ENCODE results near the gene ZFYVE28. TPM values are rescaled to one million over a fixed set of nuclear protein-coding genes. Genes with fewer than 3 reads are reported as not detected.

Gene ZFYVE28
- total RNA-seq, 1 donor from 2014 or later = 5.9 TPM

- intact Hi-C loops (cut with micrococcal nuclease) = loop anchor here (5.0 kb wide), 1 partner anchor 107 kb away; no protein-coding TSS in a partner anchor
- Mint-ChIP-seq H3K27ac (no peak overlapping the region), H3K36me3 (ENCODE audit: low read depth) (no peaks in the 10 kb centered on the region), H3K4me1 (peaks cover 33% of the 10 kb centered on the region), H3K4me3 (no peak overlapping the region), H3K9me3 (no peaks in the 10 kb centered on the region), H3K27me3 (no peaks in the 10 kb centered on the region)
- ChIA-PET POLR2A (interaction anchor here (0.5 kb wide), 1 partner anchor 9 kb away, joined by 3 read pairs; no protein-coding TSS in a partner anchor), CTCF (no interaction called here)
- ATAC-seq (ENCODE audit: low read depth) = no peak
- no peak for TF ChIP-seq CTCF (IDR thresholded peaks at IDR 0.05)
- no peak for DNase-seq
Measured at GRCh38 chr4:2284934-2285612, 133.4 kb downstream of the ZFYVE28 start.

- Mint-ChIP-seq H3K27me3 (no peaks in the 10 kb centered on the region), H3K4me1 (peaks cover 35% of the 10 kb centered on the region), H3K4me3 (no peak overlapping the region), H3K36me3 (ENCODE audit: low read depth) (no peaks in the 10 kb centered on the region), H3K9me3 (no peaks in the 10 kb centered on the region), H3K27ac (no peak overlapping the region)
- intact Hi-C loops (cut with micrococcal nuclease) = loop anchor here (5.0 kb wide), 1 partner anchor 108 kb away; no protein-coding TSS in a partner anchor
- no peak for DNase-seq
- CTCF ChIA-PET = no interaction called here
- no peak for TF ChIP-seq CTCF (IDR thresholded peaks at IDR 0.05)
- no peak for ATAC-seq (ENCODE audit: low read depth)
- POLR2A ChIA-PET = no interaction called here
Measured at GRCh38 chr4:2284161-2284933, 134.1 kb downstream of the ZFYVE28 start.

DNA sequence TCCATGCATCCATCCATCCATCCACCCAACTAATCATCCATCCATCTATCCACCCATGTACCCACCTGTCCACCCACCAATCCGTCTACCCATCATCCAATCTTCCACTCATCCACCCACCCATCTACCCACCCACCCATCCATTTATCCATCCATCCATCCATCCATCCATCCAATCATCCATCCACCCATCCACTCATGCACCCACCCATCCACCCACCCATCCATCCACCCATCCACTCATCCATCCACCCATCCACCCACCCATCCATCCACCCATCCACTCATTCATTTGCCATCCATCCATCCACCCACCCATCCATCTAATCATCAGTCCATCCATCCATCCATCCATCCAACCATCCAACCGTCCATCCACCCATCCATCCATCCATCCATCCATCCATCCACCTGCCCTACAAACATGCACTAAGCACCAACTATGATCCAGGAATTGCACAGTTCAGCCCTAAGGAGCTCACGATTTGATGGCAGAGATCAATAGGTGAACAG is 135.2 kb downstream of the ZFYVE28 start:
- peaks cover 35% of the 10 kb centered on the region for H3K4me1 Mint-ChIP-seq
- no peaks in the 10 kb centered on the region for H3K27me3 Mint-ChIP-seq
- H3K27ac Mint-ChIP-seq = no peak overlapping the region
- POLR2A ChIA-PET = interaction anchor here (0.6 to 1.9 kb wide), 2 partner anchors 10 to 20 kb away, joined by 5 to 36 read pairs; partner anchors contain the start of gene MXD4
- H3K4me3 Mint-ChIP-seq = no peak overlapping the region
- ATAC-seq (ENCODE audit: low read depth) = no peak
- no peaks in the 10 kb centered on the region for H3K9me3 Mint-ChIP-seq
- H3K36me3 Mint-ChIP-seq (ENCODE audit: low read depth) = no peaks in the 10 kb centered on the region
- intact Hi-C loops (cut with micrococcal nuclease) = loop anchor here (5.0 kb wide), 1 partner anchor 109 kb away; no protein-coding TSS in a partner anchor
- no peak for DNase-seq
- CTCF ChIA-PET = no interaction called here
- TF ChIP-seq CTCF (IDR thresholded peaks at IDR 0.05) = no peak

GRCh38 chr4:2281575-2282343 is 136.7 kb downstream of the ZFYVE28 start:
- Mint-ChIP-seq H3K27me3 (no peaks in the 10 kb centered on the region), H3K36me3 (ENCODE audit: low read depth) (no peaks in the 10 kb centered on the region), H3K27ac (peak overlapping the region; percentile 97), H3K9me3 (no peaks in the 10 kb centered on the region), H3K4me3 (peak overlapping the region; percentile 70), H3K4me1 (peaks cover 35% of the 10 kb centered on the region)
- intact Hi-C loops (cut with micrococcal nuclease) = loop anchor here (1.0 to 5.0 kb wide), 10 partner anchors 9 to 255 kb away; partner anchors contain the start of genes CFAP99, FAM193A, HAUS3 and MXD4
- no peak for TF ChIP-seq CTCF (IDR thresholded peaks at IDR 0.05)
- POLR2A ChIA-PET = interaction anchor here (0.5 to 1.9 kb wide), 15 partner anchors 9 to 1936 kb away, joined by 3 to 36 read pairs (median 4); partner anchors contain the start of genes CFAP99, HAUS3, MXD4 and POLN
- peak; percentile 57 for DNase-seq
- CTCF ChIA-PET = interaction anchor here (1.0 to 1.2 kb wide), 3 partner anchors 42 to 317 kb away, joined by 3 read pairs; no protein-coding TSS in a partner anchor
- ATAC-seq (ENCODE audit: low read depth) = peak; percentile 93

All from activated B cell treated with CpG ODN at 0.5 μM for 24 hours (primary cell).